ENCODE measurements around the gene ESPNL. TPM values are rescaled to one million over a fixed set of nuclear protein-coding genes. Genes with fewer than 3 reads are reported as not detected.

Gene ESPNL
- total RNA-seq, 4 donors from 2014 or later: 0.22 to 0.68 TPM; not detected in 2

- no peak for TF ChIP-seq CTCF (IDR thresholded peaks at IDR 0.05; ENCODE audit: low read depth)
Observed at GRCh38 chr2:238114851-238115660, 14.9 kb downstream of the ESPNL start.

- TF ChIP-seq CTCF (IDR thresholded peaks at IDR 0.05; ENCODE audit: low read depth): no peak
Observed at GRCh38 chr2:238116298-238117198, 16.4 kb downstream of the ESPNL start.

- no peak for TF ChIP-seq CTCF (IDR thresholded peaks at IDR 0.05; ENCODE audit: low read depth)
Observed at GRCh38 chr2:238117199-238118154, 17.3 kb downstream of the ESPNL start.

- no peak for TF ChIP-seq CTCF (IDR thresholded peaks at IDR 0.05; ENCODE audit: low read depth)
Observed at GRCh38 chr2:238119756-238120462, 19.8 kb downstream of the ESPNL start.

GRCh38 chr2:238120463-238121298, 20.5 kb downstream of the ESPNL start:
- TF ChIP-seq CTCF (IDR thresholded peaks at IDR 0.05; ENCODE audit: low read depth): no peak

Measured in subcutaneous adipose tissue (tissue), 4 donors.